CD4-positive, alpha-beta T cell (primary cell): ENCODE results near the gene PDE3B. TPM values are rescaled to one million over a fixed set of nuclear protein-coding genes. Genes with fewer than 3 reads are reported as not detected.
A peak's percentile ranks its signal among the peaks of the same experiment; 100 is the strongest.

ENCODE experiments used
- ATAC-seq: fragments of 200-7000 bp; cut with Tn5 transposase; one replicate; pipeline ENCODE4 v1.10.0; 2022; ENCODE audit warnings: mild to moderate bottlenecking; ENCODE audit not compliant: poor library complexity
- CTCF ChIA-PET: fragments of 350-600 bp; sonication (Branson Sonifier 250); formaldehyde crosslinking; loops from one replicate; lab custom pipeline; 2021; ENCODE audit warnings: antibody characterized with exemption, inconsistent platforms; lab: Charles Lee
- POLR2A ChIA-PET: fragments of 350-600 bp; sonication (Branson Sonifier 250); formaldehyde crosslinking; loops from one replicate; lab custom pipeline; 2021; ENCODE audit warnings: antibody characterized with exemption, inconsistent platforms; lab: Charles Lee
- DNase-seq, 14 experiments: peaks; one replicate each; pipeline ENCODE4 v3.0.0-alpha.2; 2013 to 2020; ENCODE audit warnings: mixed read lengths in 2 of 14
- H3K27ac ChIP-seq, 2 donors: one replicate each; pipeline versions ENCODE4 v1.5.1 to v1.7.0; 2013; ENCODE audit warnings: low read length in 2 of 2, low read depth in 1 of 2, mild to moderate bottlenecking in 1 of 2
- H3K27me3 ChIP-seq, 2 experiments: 1 replicate in 1 of 2; 2 replicates in 1 of 2; pipeline versions ENCODE4 v1.6.1 to v1.7.0; 2013; ENCODE audit warnings: low read length in 2 of 2, control low read depth in 1 of 2, mild to moderate bottlenecking in 1 of 2, moderate library complexity in 1 of 2; ENCODE audit not compliant: insufficient read depth in 2 of 2, control insufficient read depth in 1 of 2
- H3K36me3 ChIP-seq: one replicate; pipeline ENCODE4 v1.6.1; 2013; ENCODE audit warnings: low read length, control low read depth; ENCODE audit not compliant: insufficient read depth
- H3K4me1 ChIP-seq: one replicate; pipeline ENCODE4 v1.6.1; 2013; ENCODE audit warnings: low read length, control low read depth; ENCODE audit not compliant: insufficient read depth
- H3K4me3 ChIP-seq: one replicate; pipeline ENCODE4 v1.5.1; 2013; ENCODE audit warnings: mild to moderate bottlenecking, low read length, moderate library complexity
- H3K9me3 ChIP-seq, 2 experiments: 1 replicate in 1 of 2; 2 replicates in 1 of 2; pipeline versions ENCODE4 v1.6.1 to v1.7.0; 2013; ENCODE audit warnings: low read length in 2 of 2, mild to moderate bottlenecking in 2 of 2, control low read depth in 1 of 2, moderate library complexity in 1 of 2; ENCODE audit not compliant: control insufficient read depth in 1 of 2, insufficient read depth in 1 of 2
- H3K27ac Mint-ChIP-seq: one replicate; pipeline ENCODE4 v1.8.0; 2020; ENCODE audit warnings: mixed read lengths
- H3K27me3 Mint-ChIP-seq: one replicate; pipeline ENCODE4 v1.8.0; 2021; ENCODE audit warnings: mixed read lengths
- H3K36me3 Mint-ChIP-seq: one replicate; pipeline ENCODE4 v1.8.0; 2021; ENCODE audit warnings: low read depth, mixed read lengths
- H3K4me1 Mint-ChIP-seq: one replicate; pipeline ENCODE4 v1.8.0; 2021; ENCODE audit warnings: low read depth, mixed read lengths
- H3K4me3 Mint-ChIP-seq: one replicate; pipeline ENCODE4 v1.8.0; 2020; ENCODE audit warnings: mild to moderate bottlenecking, mixed read lengths
- H3K9me3 Mint-ChIP-seq: one replicate; pipeline ENCODE4 v1.8.0; 2020; ENCODE audit warnings: mixed read lengths
- intact Hi-C, 2 experiments: fragments of 100-400 bp; cut with DNase I in 1 of 2; cut with micrococcal nuclease in 1 of 2; formaldehyde crosslinking; loops; one replicate each; pipeline versions ENCODE4 v1.15.1 to v1.9.0; 2023 to 2025; cut with DNase I, micrococcal nuclease
- total RNA-seq, 174 experiments: library from RNA in 2 of 174; stranded (reverse) in 2 of 174; gene quantifications; one replicate each; pipeline ENCODE4 v1.2.3 and lab custom pipeline; 2021 to 2026
- TF ChIP-seq, protein P1 (sequence below): fragments of 200-600 bp; IDR thresholded peaks from one replicate; pipeline ENCODE4 v1.8.0; 2022; ENCODE audit warnings: antibody characterized with exemption, mild to moderate bottlenecking

Gene PDE3B
- total RNA-seq, 2 experiments from 2014 or later, result 103 to 106 TPM

DNA sequence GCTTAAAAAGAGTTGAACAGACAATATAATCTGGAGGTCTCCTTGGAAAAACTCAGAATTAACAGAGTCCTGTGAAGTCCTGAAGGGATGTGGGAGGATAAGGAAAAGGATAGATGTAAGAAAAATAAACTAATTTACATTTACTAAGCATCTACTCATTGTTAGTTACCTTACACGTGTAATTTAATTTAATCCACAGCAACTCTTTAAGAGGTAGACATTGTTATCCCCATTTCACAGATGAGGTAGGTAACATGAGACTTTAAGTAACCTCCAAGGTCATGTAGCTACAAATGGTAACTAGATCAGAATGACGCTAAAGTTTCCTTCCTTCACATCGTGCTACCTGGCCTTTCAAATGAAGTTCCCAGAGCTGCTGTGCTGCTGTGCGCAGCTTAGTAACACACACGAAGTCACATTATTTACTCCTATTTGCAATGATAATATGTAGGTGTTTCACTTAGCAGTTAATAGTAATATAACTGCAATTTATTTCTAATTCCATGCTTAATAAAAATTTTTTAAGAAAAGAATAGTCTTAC lies 5.7 kb upstream of the PDE3B start:
- peaks cover 33% of the 10 kb centered on the region for H3K36me3 Mint-ChIP-seq
- DNase-seq (no peak), ATAC-seq (no peak)
- Histone ChIP-seq H3K27ac (peak overlapping the region in 1 of 2 donors; percentile 7), H3K4me1 (peaks cover 21% of the 10 kb centered on the region), H3K4me3 (no peak overlapping the region), H3K9me3 (no peaks in the 10 kb centered on the region), H3K27me3 (no peaks in the 10 kb centered on the region), H3K36me3 (no peaks in the 10 kb centered on the region)
- H3K4me3 Mint-ChIP-seq, result no peak overlapping the region
- peaks cover 8% of the 10 kb centered on the region for H3K9me3 Mint-ChIP-seq
- TF ChIP-seq, protein P1, sequence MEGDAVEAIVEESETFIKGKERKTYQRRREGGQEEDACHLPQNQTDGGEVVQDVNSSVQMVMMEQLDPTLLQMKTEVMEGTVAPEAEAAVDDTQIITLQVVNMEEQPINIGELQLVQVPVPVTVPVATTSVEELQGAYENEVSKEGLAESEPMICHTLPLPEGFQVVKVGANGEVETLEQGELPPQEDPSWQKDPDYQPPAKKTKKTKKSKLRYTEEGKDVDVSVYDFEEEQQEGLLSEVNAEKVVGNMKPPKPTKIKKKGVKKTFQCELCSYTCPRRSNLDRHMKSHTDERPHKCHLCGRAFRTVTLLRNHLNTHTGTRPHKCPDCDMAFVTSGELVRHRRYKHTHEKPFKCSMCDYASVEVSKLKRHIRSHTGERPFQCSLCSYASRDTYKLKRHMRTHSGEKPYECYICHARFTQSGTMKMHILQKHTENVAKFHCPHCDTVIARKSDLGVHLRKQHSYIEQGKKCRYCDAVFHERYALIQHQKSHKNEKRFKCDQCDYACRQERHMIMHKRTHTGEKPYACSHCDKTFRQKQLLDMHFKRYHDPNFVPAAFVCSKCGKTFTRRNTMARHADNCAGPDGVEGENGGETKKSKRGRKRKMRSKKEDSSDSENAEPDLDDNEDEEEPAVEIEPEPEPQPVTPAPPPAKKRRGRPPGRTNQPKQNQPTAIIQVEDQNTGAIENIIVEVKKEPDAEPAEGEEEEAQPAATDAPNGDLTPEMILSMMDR, result no peak
- H3K27ac Mint-ChIP-seq, result peak overlapping the region; percentile 62
- intact Hi-C loops, result no loop called here
- ChIA-PET POLR2A (interaction anchor here (1.1 to 5.8 kb wide), 7 partner anchors 10 to 127 kb away, joined by 3 to 37 read pairs (median 4); partner anchors contain the start of gene PSMA1), CTCF (interaction anchor here (0.8 to 1.6 kb wide), 2 partner anchors 60 to 178 kb away, joined by 3 to 6 read pairs; no protein-coding TSS in a partner anchor)
- peaks cover 90% of the 10 kb centered on the region for H3K4me1 Mint-ChIP-seq
- H3K27me3 Mint-ChIP-seq, result no peaks in the 10 kb centered on the region

DNA sequence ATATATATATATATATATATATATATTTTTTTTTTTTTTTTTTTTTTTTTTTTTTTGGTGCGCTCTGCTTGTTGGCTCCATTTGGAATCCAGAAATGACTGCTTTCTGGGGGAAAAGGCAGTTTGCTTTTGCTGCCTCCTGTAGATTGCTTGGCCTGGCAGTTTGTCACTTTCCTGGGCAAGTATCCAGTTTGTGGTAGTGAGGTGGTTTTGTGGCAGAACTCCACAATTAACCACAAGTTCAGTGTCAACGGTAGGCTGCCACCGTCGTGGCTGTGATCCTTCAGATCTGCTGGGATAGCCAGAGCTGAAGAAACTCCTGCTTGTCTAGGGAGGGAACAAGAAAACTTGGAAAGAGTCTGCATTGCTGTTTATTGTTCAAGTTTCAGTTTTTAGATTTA lies 5.0 kb upstream of the PDE3B start:
- peaks cover 33% of the 10 kb centered on the region for H3K36me3 Mint-ChIP-seq

DNA sequence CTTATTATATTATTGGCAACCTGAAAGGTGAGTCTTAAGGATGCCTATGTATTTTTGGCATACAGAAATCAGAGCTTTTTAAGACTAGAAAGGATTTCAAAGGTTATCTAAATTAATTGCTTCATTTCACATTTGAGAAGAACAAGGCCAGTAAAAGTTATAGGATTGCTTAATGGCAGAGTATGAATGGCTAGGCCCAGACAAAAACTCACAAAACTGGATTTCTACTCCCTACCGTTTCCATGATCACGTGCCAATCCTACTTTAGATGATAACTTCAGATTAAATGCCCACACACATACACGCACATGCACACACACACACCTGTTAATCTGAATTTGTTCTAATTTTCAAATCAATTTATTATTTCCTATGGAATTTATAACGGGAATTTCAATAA lies 1.8 kb upstream of the PDE3B start:
- TF ChIP-seq, protein P1, result no peak
- Mint-ChIP-seq H3K9me3 (peaks cover 3% of the 10 kb centered on the region), H3K4me1 (peaks cover 68% of the 10 kb centered on the region), H3K36me3 (peaks cover 29% of the 10 kb centered on the region), H3K27me3 (no peaks in the 10 kb centered on the region), H3K27ac (peak overlapping the region; percentile 90), H3K4me3 (peak overlapping the region; percentile 92)
- intact Hi-C loops, result loop anchor here in 1 of 2 experiments (5.0 to 10.0 kb wide), 5 partner anchors 57 to 266 kb away; partner anchors contain the start of gene PSMA1
- CTCF ChIA-PET, result interaction anchor here (1.4 kb wide), 1 partner anchor 63 kb away, joined by 5 read pairs; no protein-coding TSS in a partner anchor
- Histone ChIP-seq H3K9me3 (no peaks in the 10 kb centered on the region), H3K4me1 (peaks cover 18% of the 10 kb centered on the region), H3K4me3 (no peak overlapping the region), H3K27me3 (no peaks in the 10 kb centered on the region), H3K27ac (no peak overlapping the region), H3K36me3 (no peaks in the 10 kb centered on the region)
- ATAC-seq, result no peak
- DNase-seq, result no peak
- POLR2A ChIA-PET, result interaction anchor here (1.7 to 5.1 kb wide), 2 partner anchors 15 to 63 kb away, joined by 5 to 97 read pairs; no protein-coding TSS in a partner anchor

More for the DNA sequence above, 5.0 kb upstream of the PDE3B start:
- Mint-ChIP-seq H3K9me3 (peaks cover 8% of the 10 kb centered on the region), H3K27ac (no peak overlapping the region), H3K27me3 (no peaks in the 10 kb centered on the region), H3K4me1 (peaks cover 89% of the 10 kb centered on the region), H3K4me3 (peak overlapping the region; percentile 36)
- peak in 4 of 14 experiments; percentile 35 to 50 (median 44) for DNase-seq
- Histone ChIP-seq H3K4me1 (peaks cover 26% of the 10 kb centered on the region), H3K27me3 (no peaks in the 10 kb centered on the region), H3K4me3 (no peak overlapping the region), H3K27ac (no peak overlapping the region), H3K9me3 (no peaks in the 10 kb centered on the region), H3K36me3 (no peaks in the 10 kb centered on the region)
- intact Hi-C loops, result no loop called here
- TF ChIP-seq, protein P1, result no peak
- ChIA-PET POLR2A (interaction anchor here (1.3 to 5.8 kb wide), 3 partner anchors 11 to 126 kb away, joined by 3 to 37 read pairs (median 4); no protein-coding TSS in a partner anchor), CTCF (interaction anchor here (0.8 to 1.6 kb wide), 2 partner anchors 60 to 177 kb away, joined by 3 to 6 read pairs; no protein-coding TSS in a partner anchor)
- ATAC-seq, result no peak
